SHP77 (cell line): ENCODE results near the gene IFNAR1.

ENCODE experiments used
- DNase-seq, 2 experiments: peaks; one replicate each; lab custom pipeline; 2025; lab: John Stamatoyannopoulos, UW

Gene IFNAR1

GRCh38 chr21:33324291-33325221, at the start of gene IFNAR1:
Gene IFNAR1, plus strand, starts transcription at chr21:33324970. Its CDS starts 86 bp downstream, at chr21:33325056.
- DNase-seq, result peak; percentile 94 to 97

- no peak for DNase-seq
These were observed 46.0 kb upstream of the IFNAR1 start for GRCh38 chr21:33278721-33279120.

- no peak for DNase-seq
These were observed 45.4 kb upstream of the IFNAR1 start for GRCh38 chr21:33279330-33279820.

GRCh38 chr21:33281096-33281652, 43.6 kb upstream of the IFNAR1 start:
- no peak for DNase-seq

- DNase-seq, result no peak
These were observed 41.6 kb upstream of the IFNAR1 start for GRCh38 chr21:33283203-33283602.

DNA sequence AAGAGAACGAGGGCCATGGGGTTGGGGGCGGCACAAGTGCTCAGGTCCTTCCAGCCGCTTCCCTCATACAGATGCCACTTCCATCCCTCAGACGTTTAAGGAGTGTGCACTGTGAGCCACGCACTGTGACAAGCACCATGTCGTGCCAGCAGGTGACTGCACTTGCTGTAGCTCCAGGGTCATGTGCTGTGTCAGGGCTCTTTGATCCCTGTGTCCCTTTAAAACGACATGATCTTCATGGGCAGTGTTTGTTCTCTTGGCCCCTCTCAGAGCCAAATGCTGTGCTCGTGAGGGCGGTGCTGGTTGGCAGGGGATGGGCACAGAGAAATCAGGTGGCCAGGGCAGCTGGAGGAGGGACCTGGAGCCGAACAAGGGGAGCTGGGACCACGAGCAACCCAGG, 38.7 kb upstream of the IFNAR1 start:
- no peak for DNase-seq

GRCh38 chr21:33286600-33287456, 37.9 kb upstream of the IFNAR1 start:
- DNase-seq, result no peak

DNA sequence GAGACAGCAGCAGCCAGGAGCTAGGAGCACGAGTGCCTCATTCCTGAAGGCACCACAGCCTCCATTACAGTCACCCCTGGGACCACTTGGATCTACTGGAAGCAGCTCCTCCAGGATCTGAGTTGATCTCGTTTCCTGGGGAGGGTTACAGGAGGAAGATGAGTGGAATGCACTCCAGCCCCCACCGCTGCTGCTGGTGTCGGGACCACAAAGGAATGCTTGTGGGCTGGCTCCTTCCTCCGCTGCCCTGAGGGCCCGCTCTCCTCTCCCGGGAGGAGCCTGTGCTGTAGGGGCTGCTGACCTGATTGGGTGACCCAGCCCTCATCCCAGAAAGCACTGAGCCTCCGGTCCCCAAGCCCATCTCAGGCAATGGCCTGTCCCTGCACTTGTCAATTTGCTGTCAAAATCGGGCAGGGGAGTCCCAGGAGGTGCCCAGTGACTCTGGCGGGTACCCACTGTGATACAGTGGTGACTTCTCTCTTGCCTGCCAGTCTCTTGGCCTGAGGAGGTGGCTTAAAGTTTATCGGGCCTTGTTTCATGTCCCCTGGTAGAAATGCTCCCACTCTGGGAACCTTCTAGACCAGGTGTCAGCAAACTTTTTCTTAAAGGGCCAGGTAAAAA, 35.5 kb upstream of the IFNAR1 start:
- no peak for DNase-seq

DNA sequence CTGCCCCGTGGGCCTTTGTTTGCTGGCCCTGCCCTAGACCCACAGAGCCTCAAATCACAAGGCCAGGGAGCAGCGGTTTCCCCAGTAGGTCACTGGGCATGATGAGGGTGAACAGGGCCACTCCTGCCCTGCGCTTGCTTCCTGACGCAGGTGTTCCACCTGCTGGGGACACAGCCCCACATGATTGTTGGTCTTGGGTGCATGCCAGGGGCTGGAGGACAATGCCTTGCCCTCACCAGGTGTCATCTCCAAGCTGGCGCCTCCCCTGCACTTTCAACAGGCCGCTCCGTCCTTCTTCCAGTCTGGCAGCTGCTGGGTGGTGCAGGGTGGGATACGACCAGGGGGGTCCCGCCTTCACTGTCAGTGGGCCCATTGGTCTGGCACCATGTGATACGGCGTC, 34.3 kb upstream of the IFNAR1 start:
- DNase-seq, result peak; percentile 81 to 83

- no peak for DNase-seq
These were observed 33.1 kb upstream of the IFNAR1 start for GRCh38 chr21:33291686-33292085.

DNA sequence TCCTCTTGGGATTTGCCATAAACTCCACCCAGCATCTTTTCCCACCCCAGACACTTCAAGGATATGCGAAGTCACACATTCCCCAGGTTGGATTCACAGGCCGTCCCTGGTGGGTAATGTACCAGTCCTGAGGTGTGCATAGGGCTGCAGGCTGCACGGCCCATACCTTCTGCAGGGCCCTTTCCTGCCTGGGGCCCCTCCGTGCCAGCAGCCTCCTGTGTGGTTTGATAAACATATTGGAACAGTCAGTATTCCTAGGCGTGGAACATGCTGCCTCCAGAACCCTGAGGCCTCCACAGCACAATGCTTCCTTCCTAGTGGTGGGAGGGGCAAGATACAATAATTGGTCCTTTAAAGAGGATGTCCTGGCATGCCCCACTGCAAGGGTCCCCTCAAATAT, 32.0 kb upstream of the IFNAR1 start:
- no peak for DNase-seq

DNA sequence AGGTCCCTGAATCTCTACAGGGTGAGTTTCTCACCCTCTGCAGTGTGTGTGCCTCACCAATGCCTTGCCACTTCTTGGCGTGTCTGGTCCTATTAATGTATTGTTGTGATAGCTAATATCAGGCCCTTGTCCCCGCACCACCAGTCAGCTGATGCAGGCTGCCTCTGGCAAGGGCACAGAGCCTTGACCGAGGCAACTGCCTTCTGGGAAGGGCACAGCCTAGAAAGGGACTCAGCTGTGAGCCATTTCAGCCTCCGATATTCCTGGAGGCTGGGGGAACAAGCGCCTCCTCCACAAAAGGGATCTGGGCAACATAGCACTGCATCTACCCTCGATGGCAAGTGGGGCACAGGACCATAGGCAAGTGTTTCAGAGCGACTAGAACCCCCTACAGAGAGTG, 31.6 kb upstream of the IFNAR1 start:
- DNase-seq, result no peak

DNA sequence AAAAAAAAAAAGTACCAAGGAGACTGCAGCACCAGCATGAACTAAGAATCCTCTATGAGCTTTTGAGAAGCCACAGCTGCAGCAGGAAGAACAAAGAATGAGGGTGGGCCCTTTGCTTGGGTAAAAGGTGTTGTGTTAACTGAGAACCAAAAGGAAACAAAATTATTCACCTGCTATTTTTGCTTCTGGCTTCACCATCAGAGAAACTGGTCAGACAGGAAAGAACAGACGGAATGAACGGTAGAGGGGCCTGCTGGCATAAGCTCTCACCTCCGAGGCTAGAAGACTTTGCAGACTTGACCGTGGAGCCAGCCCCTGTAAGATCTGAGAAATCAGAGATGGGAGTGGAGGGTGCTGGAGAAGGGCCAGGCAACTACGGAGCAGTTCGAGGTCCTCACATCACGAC, 31.0 kb upstream of the IFNAR1 start:
- DNase-seq, result no peak

GRCh38 chr21:33296156-33296555, 28.6 kb upstream of the IFNAR1 start:
- no peak for DNase-seq

DNA sequence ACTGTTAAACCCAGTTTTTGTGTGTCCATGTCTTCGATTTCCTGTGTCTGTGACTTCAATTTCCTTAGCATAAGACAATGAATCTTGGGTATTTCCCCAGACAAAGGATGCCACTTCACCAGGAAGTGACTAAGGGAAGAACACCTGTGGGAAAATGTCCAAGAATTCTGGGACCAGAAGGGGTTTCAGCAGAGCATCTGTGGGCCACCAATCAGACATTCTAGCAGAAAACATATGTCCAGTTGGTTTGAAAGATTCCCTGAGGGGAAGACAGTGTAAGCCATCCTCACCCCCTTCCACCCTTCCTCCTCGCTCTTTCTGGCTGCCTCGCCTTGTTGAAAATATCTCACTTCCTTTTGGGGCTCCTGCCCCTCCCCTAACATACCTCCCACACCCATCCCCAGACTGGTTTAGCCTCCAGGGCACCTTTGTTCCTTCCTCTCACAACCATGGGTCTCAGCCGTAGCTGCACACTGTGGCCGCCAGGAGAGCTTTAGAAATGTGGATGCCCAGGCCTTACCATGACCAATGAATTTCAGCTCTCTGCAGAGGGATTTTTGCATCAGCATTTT, 25.5 kb upstream of the IFNAR1 start:
- no peak for DNase-seq

- DNase-seq, result no peak
These were observed 23.8 kb upstream of the IFNAR1 start for GRCh38 chr21:33300701-33301631.

DNA sequence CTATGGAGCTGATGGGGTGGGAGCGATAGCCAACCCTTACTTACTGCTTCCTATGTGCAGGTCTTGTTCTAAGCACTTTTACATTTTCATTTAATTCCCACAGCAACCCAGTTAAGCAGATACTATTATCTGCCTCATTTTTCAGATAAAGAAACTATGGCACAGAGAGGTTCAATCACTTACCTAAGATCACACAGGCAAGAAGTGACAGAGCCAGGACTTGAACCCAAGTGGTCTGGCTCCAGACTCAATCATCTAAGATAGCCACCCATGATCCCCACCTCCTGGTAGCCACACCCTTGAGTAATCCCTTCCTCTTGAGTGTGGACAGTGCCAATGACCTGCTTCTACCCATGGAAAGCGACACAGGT, 23.2 kb upstream of the IFNAR1 start:
- no peak for DNase-seq

DNA sequence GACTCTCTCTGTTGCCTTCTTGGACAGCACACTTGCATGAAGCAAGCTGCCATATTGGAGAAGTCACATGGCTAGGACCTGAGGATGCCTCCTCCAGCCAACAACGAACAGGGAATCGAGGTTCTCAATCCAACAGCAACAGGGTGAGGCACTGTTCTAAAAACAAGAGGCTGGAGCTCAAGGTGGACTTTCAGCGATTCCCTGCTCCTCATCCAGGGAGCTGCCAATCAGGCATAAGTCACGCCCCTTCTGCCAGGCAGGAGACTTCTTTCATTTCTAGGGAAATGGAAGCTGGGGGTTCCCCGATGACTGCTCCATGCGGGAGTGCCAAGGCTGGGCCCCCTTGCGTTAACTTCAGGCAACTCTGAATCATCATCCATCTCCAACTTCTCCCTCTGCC, 22.7 kb upstream of the IFNAR1 start:
- DNase-seq, result no peak

GRCh38 chr21:33302796-33303195, 22.0 kb upstream of the IFNAR1 start:
- no peak for DNase-seq

DNA sequence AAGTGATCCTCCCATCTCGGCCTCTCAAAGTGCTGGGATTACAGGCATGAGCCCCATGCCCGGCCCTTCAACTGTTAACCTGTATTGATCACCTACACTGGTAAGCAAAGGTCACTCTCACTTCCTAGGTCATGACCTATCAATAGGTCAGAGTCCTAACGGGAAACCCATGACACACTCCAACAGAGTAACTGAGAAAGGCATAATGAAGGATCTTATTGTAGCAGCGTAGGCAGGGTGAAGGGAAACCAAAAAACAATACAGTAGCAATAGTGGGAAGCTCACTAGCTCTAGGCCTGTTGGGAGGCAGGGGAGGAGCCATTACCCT, 19.5 kb upstream of the IFNAR1 start:
- no peak for DNase-seq

- DNase-seq, result no peak
These were observed 18.8 kb upstream of the IFNAR1 start for GRCh38 chr21:33305938-33306337.
